K562 (cell line): ENCODE results near the gene CYB5D1. TPM values are rescaled to one million over a fixed set of nuclear protein-coding genes. Genes with fewer than 3 reads are reported as not detected.

Experiments
- CREB1 ChIP-seq, 2 experiments: sonication (generic) in 1 of 2; formaldehyde crosslinking in 1 of 2; IDR thresholded peaks; 2 replicates each; pipeline versions ENCODE4 v1.6.1 to v1.8.0; 2012 to 2022; ENCODE audit warnings: inconsistent platforms in 1 of 2, mild to moderate bottlenecking in 1 of 2, missing genetic modification reagents in 1 of 2, moderate library complexity in 1 of 2
- MIER1 ChIP-seq: fragments of 450-650 bp; IDR thresholded peaks from 2 replicates; pipeline ENCODE4 v1.6.1; 2016; ENCODE audit warnings: antibody characterized with exemption, mild to moderate bottlenecking, low read depth
- SAFB2 ChIP-seq: fragments of 200-400 bp; formaldehyde crosslinking; IDR thresholded peaks from 2 replicates; pipeline ENCODE4 v1.6.1; 2018; ENCODE audit warnings: borderline replicate concordance, low read length, low read depth, moderate library complexity; ENCODE audit not compliant: severe bottlenecking
- SREBF2 ChIP-seq: sonication (generic); formaldehyde crosslinking; IDR thresholded peaks from 2 replicates; pipeline ENCODE4 v1.4.0; 2020; ENCODE audit warnings: mild to moderate bottlenecking, missing genetic modification reagents
- ZBED1 ChIP-seq: IDR thresholded peaks from 2 replicates; pipeline ENCODE4 v1.6.1; 2014
- ZNF143 ChIP-seq: sonication (generic); formaldehyde crosslinking; IDR thresholded peaks from 2 replicates; pipeline ENCODE4 v1.9.0; 2022; ENCODE audit warnings: mild to moderate bottlenecking, missing genetic modification reagents
- ZNF316 ChIP-seq: fragments of 450-650 bp; IDR thresholded peaks from 2 replicates; pipeline ENCODE4 v1.6.1; 2016
- ZNF324 ChIP-seq: fragments of 250-450 bp; sonication (Bioruptor Pico); IDR thresholded peaks from 2 replicates; pipeline ENCODE4 v1.4.0; 2020; ENCODE audit warnings: mild to moderate bottlenecking
- ZNF583 ChIP-seq: fragments of 250-450 bp; sonication (Bioruptor Pico); IDR thresholded peaks from 2 replicates; pipeline ENCODE4 v1.4.0; 2020
- ZNF764 ChIP-seq: fragments of 250-450 bp; sonication (Bioruptor Pico); IDR thresholded peaks from 2 replicates; pipeline ENCODE4 v1.4.0; 2020; ENCODE audit warnings: low read depth, mild to moderate bottlenecking, moderate library complexity
- ZNF778 ChIP-seq: fragments of 450-650 bp; formaldehyde crosslinking; IDR thresholded peaks from 2 replicates; pipeline ENCODE4 v1.4.0; 2020; ENCODE audit warnings: mild to moderate bottlenecking, moderate library complexity
- polyA plus RNA-seq, 8 experiments: library from polyadenylated mRNA; depleted of rRNA in 4 of 8; stranded (reverse) in 5 of 8; unstranded in 3 of 8; fragments of >200 nt; fragmentation: Nextera tagmentation in 2 of 8; fragmentation: Illumina TruSeq in 1 of 8; extraction: Ambion mirVana in 2 of 8; extraction: Trizol in 1 of 8; gene quantifications; 2 replicates each; pipeline versions ENCODE4 v1.2.1 to v1.2.3, GENCODE V29; 2011 to 2014; ENCODE audit warnings: inconsistent platforms in 1 of 8, missing spikeins in 1 of 8
- total RNA-seq, 7 experiments: library from RNA; depleted of rRNA in 6 of 7; stranded (reverse); fragments of >200 nt in 6 of 7; fragmentation: Illumina TruSeq in 2 of 7; extraction: Trizol in 2 of 7; gene quantifications; 2 replicates each; pipeline versions ENCODE4 v1.2.1 to v1.2.3, GENCODE V29; 2011 to 2021; ENCODE audit warnings: low replicate concordance in 1 of 7
- TF ChIP-seq, protein P1 (sequence below): fragments of 450-650 bp; IDR thresholded peaks from 2 replicates; pipeline ENCODE4 v1.6.1; 2016; ENCODE audit warnings: low read depth
- TF ChIP-seq, protein P2 (sequence below): fragments of 450-650 bp; formaldehyde crosslinking; IDR thresholded peaks from 2 replicates; pipeline ENCODE4 v1.4.0; 2020; ENCODE audit warnings: mild to moderate bottlenecking, moderate library complexity

Gene CYB5D1
- total and polyA plus RNA-seq, 9 of the 15 experiments (the other 6 are each of a cell fraction or from before 2014, with no cell fraction given): 2.4 to 7.9 (median 5.7) TPM

DNA sequence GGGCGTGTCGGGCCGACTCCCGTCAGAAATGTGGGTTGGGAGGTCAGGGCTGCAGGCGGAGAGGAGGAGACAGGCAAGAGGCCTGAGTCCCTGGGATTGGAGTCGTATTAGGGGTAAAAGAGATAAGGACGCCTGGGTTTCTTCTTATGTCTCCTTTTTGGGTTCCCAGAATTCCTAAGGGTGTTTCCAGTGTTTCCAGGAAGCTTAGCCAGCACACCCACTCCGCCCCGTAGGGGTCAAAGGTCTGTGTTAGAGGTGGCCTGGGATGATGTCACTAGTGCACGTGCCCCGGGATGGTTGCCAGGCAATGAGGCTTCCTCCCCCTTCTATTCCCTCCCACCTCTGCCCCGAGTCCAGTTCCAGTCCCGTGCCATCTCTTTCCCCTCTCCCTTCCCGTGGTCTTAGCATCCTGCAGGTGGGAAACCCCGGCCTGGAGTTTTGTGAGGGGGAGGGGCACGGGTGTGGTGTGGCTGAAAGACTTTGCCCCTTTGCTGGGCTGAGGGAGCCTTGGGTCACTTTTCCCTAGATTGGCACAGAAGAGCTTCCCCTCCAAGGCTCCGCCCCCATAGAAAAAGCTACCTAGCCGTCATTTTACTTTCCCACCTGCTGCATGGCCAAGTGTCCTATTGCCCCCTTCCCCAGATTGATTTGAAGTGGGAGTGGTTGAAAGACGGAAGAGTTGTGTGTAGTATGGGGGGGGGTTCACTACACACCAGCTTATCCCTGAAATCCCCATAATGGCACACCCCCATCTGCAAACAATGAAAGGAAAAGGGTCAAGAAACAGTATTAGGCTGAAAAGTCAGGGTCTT is 21.0 kb upstream of the CYB5D1 start (continued):
- TF ChIP-seq ZNF324: no peak
- peak; percentile 64; the same call in 1 of the 2 replicates for TF ChIP-seq ZBED1
- no peak for TF ChIP-seq MIER1
- no peak for TF ChIP-seq ZNF583 (CRISPR knock-in tag)
- no peak for TF ChIP-seq ZNF778 (CRISPR knock-in tag)
- TF ChIP-seq ZNF316: no peak
- TF ChIP-seq CREB1 (IDR thresholded peaks at IDR 0.05): peak; percentile 60
- TF ChIP-seq CREB1 (CRISPR knock-in tag; IDR thresholded peaks at IDR 0.05): peak; percentile 66; the same call in 1 of the 2 replicates
- no peak for TF ChIP-seq ZNF764 (CRISPR knock-in tag)
- no peak for TF ChIP-seq SAFB2
- TF ChIP-seq, protein P1, sequence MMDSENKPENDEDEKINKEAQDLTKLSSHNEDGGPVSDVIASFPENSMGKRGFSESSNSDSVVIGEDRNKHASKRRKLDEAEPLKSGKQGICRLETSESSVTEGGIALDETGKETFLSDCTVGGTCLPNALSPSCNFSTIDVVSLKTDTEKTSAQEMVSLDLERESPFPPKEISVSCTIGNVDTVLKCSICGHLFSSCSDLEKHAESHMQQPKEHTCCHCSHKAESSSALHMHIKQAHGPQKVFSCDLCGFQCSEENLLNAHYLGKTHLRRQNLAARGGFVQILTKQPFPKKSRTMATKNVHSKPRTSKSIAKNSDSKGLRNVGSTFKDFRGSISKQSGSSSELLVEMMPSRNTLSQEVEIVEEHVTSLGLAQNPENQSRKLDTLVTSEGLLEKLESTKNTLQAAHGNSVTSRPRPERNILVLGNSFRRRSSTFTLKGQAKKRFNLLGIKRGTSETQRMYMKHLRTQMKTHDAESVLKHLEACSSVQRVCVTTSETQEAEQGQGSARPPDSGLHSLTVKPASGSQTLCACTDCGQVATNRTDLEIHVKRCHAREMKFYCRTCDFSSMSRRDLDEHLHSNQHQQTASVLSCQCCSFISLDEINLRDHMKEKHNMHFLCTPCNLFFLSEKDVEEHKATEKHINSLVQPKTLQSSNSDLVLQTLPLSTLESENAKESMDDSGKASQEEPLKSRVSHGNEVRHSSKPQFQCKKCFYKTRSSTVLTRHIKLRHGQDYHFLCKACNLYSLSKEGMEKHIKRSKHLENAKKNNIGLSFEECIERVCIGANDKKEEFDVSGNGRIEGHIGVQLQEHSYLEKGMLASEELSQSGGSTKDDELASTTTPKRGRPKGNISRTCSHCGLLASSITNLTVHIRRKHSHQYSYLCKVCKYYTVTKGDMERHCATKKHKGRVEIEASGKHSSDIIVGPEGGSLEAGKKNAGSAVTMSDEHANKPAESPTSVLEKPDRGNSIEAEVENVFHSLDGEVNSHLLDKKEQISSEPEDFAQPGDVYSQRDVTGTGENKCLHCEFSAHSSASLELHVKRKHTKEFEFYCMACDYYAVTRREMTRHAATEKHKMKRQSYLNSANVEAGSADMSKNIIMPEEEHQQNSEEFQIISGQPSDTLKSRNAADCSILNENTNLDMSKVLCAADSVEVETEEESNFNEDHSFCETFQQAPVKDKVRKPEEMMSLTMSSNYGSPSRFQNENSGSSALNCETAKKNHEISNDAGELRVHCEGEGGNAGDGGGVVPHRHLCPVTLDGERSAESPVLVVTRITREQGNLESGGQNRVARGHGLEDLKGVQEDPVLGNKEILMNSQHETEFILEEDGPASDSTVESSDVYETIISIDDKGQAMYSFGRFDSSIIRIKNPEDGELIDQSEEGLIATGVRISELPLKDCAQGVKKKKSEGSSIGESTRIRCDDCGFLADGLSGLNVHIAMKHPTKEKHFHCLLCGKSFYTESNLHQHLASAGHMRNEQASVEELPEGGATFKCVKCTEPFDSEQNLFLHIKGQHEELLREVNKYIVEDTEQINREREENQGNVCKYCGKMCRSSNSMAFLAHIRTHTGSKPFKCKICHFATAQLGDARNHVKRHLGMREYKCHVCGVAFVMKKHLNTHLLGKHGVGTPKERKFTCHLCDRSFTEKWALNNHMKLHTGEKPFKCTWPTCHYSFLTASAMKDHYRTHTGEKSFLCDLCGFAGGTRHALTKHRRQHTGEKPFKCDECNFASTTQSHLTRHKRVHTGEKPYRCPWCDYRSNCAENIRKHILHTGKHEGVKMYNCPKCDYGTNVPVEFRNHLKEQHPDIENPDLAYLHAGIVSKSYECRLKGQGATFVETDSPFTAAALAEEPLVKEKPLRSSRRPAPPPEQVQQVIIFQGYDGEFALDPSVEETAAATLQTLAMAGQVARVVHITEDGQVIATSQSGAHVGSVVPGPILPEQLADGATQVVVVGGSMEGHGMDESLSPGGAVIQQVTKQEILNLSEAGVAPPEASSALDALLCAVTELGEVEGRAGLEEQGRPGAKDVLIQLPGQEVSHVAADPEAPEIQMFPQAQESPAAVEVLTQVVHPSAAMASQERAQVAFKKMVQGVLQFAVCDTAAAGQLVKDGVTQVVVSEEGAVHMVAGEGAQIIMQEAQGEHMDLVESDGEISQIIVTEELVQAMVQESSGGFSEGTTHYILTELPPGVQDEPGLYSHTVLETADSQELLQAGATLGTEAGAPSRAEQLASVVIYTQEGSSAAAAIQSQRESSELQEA: no peak
- no peak for TF ChIP-seq ZNF143
- no peak for TF ChIP-seq SREBF2 (CRISPR knock-in tag)
- TF ChIP-seq, protein P2, sequence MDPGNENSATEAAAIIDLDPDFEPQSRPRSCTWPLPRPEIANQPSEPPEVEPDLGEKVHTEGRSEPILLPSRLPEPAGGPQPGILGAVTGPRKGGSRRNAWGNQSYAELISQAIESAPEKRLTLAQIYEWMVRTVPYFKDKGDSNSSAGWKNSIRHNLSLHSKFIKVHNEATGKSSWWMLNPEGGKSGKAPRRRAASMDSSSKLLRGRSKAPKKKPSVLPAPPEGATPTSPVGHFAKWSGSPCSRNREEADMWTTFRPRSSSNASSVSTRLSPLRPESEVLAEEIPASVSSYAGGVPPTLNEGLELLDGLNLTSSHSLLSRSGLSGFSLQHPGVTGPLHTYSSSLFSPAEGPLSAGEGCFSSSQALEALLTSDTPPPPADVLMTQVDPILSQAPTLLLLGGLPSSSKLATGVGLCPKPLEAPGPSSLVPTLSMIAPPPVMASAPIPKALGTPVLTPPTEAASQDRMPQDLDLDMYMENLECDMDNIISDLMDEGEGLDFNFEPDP (CRISPR knock-in tag): no peak
